ENCODE results near the gene SLC35C1. TPM values are rescaled to one million over a fixed set of nuclear protein-coding genes. Genes with fewer than 3 reads are reported as not detected.

SLC35C1 gene
- total and polyA plus RNA-seq, 2 experiments from 2014 or later: 6.8 to 11.0 TPM

- no peak overlapping the region for H3K27ac ChIP-seq (ENCODE audit: low read depth)
- H3K4me2 ChIP-seq: no peak overlapping the region
- no peaks in the 10 kb centered on the region for H3K9me2 ChIP-seq (ENCODE audit: insufficient read depth)
- H3K4me3 Mint-ChIP-seq: no peak overlapping the region
- H3K36me3 ChIP-seq (ENCODE audit: insufficient read depth): no peaks in the 10 kb centered on the region
- H3K27me3 Mint-ChIP-seq (ENCODE audit: insufficient read depth, low read depth, poor library complexity): peaks cover 4% of the 10 kb centered on the region
- H3K4me3 ChIP-seq: no peak overlapping the region
- peaks cover 20% of the 10 kb centered on the region for H3K4me1 Mint-ChIP-seq
- H3K4me1 ChIP-seq (ENCODE audit: insufficient read depth): peaks cover 15% of the 10 kb centered on the region
- H3K27ac Mint-ChIP-seq: no peak overlapping the region
- no peak overlapping the region for H2AFZ ChIP-seq
- H3K9me3 Mint-ChIP-seq: no peaks in the 10 kb centered on the region
- H3F3A ChIP-seq (replicated peaks; ENCODE audit: low read depth): no peaks in the 10 kb centered on the region
- H3K27me3 ChIP-seq (ENCODE audit: insufficient read depth): no peaks in the 10 kb centered on the region
- H4K20me1 ChIP-seq (replicated peaks; ENCODE audit: insufficient read depth): peaks cover 8% of the 10 kb centered on the region
- no peak for TF ChIP-seq JUNB (IDR thresholded peaks at IDR 0.05; ENCODE audit: unreplicated experiment)
- no peak for TF ChIP-seq STAT1 (IDR thresholded peaks at IDR 0.05; ENCODE audit: unreplicated experiment)
- no peak for TF ChIP-seq ZNF114 (CRISPR knock-in tag; IDR thresholded peaks at IDR 0.05)
- no peak for TF ChIP-seq ZNF331 (CRISPR knock-in tag; IDR thresholded peaks at IDR 0.05; ENCODE audit: low read depth)
- DNase-seq (ENCODE audit: low spot score) (no peak), ATAC-seq (no peak)
- no peaks in the 10 kb centered on the region for H3K79me2 ChIP-seq (replicated peaks; ENCODE audit: insufficient read depth)
- peaks cover 21% of the 10 kb centered on the region; the same call in 1 of the 3 replicates for H3K36me3 Mint-ChIP-seq (ENCODE audit: low read depth)
Measured at GRCh38 chr11:45860764-45861510, 56.0 kb downstream of the SLC35C1 start.

Other genes starting within 250 kb of the SLC35C1 start
- 1.7 and 2.7 TPM in 2 replicates for gene CHST1, start 139.5 kb upstream of the SLC35C1 start, total RNA-seq (2014; rRNA removed; shearing (Covaris generic))
- 0.84 and 2.1 TPM in 2 replicates for gene CHST1, start 139.5 kb upstream of the SLC35C1 start, polyA plus RNA-seq (2016; fragmentation: Nextera tagmentation; extraction: Ambion mirVana)
- 14.6 and 15.4 TPM in 2 replicates for gene CRY2, start 42.3 kb downstream of the SLC35C1 start, total RNA-seq (2014; rRNA removed; shearing (Covaris generic))
- 5.6 and 9.5 TPM in 2 replicates for gene CRY2, start 42.3 kb downstream of the SLC35C1 start, polyA plus RNA-seq (2016; fragmentation: Nextera tagmentation; extraction: Ambion mirVana)
- 34.1 and 39.4 TPM in 2 replicates for gene MAPK8IP1, start 80.5 kb downstream of the SLC35C1 start, total RNA-seq (2014; rRNA removed; shearing (Covaris generic))
- gene MAPK8IP1, start 80.5 kb downstream of the SLC35C1 start, polyA plus RNA-seq (2016; fragmentation: Nextera tagmentation; extraction: Ambion mirVana): 5.9 and 6.8 TPM in 2 replicates
- 1.1 TPM in 1 of 2 replicates, not detected in the other for gene FREY1, start 102.1 kb downstream of the SLC35C1 start, total RNA-seq (2014; rRNA removed; shearing (Covaris generic))
- not detected in 2 replicates for gene FREY1, start 102.1 kb downstream of the SLC35C1 start, polyA plus RNA-seq (2016; fragmentation: Nextera tagmentation; extraction: Ambion mirVana)
- 22.4 and 34.1 TPM in 2 replicates for gene PEX16, start 112.7 kb downstream of the SLC35C1 start, total RNA-seq (2014; rRNA removed; shearing (Covaris generic))
- 23.3 and 27.6 TPM in 2 replicates for gene PEX16, start 112.7 kb downstream of the SLC35C1 start, polyA plus RNA-seq (2016; fragmentation: Nextera tagmentation; extraction: Ambion mirVana)
- gene LARGE2, start 117.5 kb downstream of the SLC35C1 start, total RNA-seq (2014; rRNA removed; shearing (Covaris generic)): 74.5 and 107 TPM in 2 replicates
- 89.8 and 97.8 TPM in 2 replicates for gene LARGE2, start 117.5 kb downstream of the SLC35C1 start, polyA plus RNA-seq (2016; fragmentation: Nextera tagmentation; extraction: Ambion mirVana)